Loucy (cell line): ENCODE measurements around the gene ALPG.

ENCODE experiments used
- CTCF ChIP-seq: fragments of 200-600 bp; sonication (generic); conservative IDR thresholded peaks from 2 replicates; pipeline ENCODE4 v1.5.1; 2014; ENCODE audit warnings: mild to moderate bottlenecking, antibody characterized with exemption, low read length
- EZH2phosphoT487 ChIP-seq: fragments of 200-600 bp; IDR thresholded peaks from 2 replicates; pipeline ENCODE4 v1.6.1; 2018; ENCODE audit warnings: antibody characterized with exemption, mild to moderate bottlenecking, moderate library complexity, borderline replicate concordance

DNA sequence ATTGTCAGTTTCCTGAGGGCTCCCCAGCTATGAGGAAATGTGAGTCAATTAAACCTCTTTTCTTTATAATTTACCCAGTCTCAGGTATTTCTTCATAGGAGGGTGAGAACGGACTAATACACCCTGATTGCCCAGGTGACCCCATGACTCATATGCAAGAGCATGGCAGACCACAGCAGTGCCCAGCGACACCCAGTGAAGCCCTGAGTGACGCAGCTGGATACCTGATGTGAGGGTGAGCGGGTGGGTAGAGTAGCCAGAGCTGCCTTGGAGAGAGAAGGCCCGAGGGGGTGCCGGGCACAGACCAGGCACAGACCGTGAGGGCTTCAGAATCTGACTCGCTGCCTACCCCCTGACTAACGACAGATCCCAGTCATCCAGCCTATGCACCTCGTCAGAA is 15.4 kb downstream of the ALPG start:
- TF ChIP-seq CTCF (no peak), EZH2phosphoT487 (no peak)
